HG03139 (cell line): ENCODE measurements around the gene EEF1AKMT2.
A peak's percentile ranks its signal among the peaks of the same experiment; 100 is the strongest.
"Not testable (repeated sequence)": the region's sequence is repeated elsewhere in the genome, so short reads cannot be mapped to it uniquely, and the experiment has no call there.

Source experiments
- ATAC-seq: cut with Tn5 transposase; IDR thresholded peaks from one replicate; pipeline ENCODE4 v1.9.1; 2021; ENCODE audit not compliant: unreplicated experiment

EEF1AKMT2 gene

GRCh38 chr10:124756156-124756903 lies 35.4 kb downstream of the EEF1AKMT2 start:
- no peak for ATAC-seq

DNA sequence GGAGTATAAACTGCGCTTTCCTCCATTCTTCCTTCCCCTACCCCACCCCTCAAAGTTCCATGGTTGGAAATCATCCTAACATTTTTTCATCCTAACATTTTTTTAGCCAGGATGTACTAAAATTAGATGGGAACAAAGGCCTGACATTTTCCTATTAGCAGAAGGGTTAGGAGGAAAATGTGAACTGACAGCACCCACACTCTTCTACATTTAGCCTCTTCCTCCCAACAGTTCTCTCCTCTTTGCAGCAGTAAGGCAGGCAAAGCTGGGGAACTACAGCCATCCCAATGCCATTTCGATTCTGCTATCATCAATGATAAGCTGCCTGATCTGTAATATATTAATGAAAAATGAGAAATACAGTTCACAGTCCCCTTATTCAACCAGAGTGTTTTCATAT lies 36.1 kb downstream of the EEF1AKMT2 start:
- no peak for ATAC-seq

- no peak for ATAC-seq
Observed at GRCh38 chr10:124754227-124754626, 37.5 kb downstream of the EEF1AKMT2 start.

DNA sequence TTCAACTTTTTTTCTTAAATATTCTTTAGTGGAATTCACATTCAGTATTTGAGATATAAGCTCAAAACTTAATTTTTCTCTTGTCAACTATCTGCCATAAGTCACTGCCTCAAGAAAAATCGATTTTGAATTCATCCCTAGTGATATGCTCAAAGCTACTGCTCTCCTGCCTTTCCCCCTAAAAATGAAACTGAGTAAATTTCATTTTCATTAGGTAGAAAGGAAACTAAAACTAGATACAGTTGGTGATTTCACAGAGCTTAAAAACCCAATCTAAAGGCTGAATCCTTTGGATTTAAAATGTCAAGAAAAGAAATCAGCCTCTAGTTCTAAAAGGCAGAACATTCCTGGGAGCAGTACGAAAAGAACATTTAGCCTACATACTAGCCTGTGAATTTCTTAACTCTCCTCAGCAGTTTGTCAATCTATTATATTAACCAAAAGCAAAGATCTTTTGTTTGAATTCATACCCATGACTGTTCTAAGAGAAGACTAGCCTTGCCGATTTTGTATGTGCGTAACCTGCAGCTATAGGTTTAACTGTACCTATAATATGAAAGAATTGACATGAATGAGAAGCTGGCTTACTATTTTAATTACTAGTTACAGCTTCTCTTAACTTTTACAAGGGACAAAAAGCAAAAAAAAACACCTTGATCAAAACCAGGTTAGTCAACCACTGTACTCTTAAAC lies 42.6 kb downstream of the EEF1AKMT2 start:
- ATAC-seq = no peak

- no peak for ATAC-seq
Observed at GRCh38 chr10:124748166-124748565, 43.5 kb downstream of the EEF1AKMT2 start.

DNA sequence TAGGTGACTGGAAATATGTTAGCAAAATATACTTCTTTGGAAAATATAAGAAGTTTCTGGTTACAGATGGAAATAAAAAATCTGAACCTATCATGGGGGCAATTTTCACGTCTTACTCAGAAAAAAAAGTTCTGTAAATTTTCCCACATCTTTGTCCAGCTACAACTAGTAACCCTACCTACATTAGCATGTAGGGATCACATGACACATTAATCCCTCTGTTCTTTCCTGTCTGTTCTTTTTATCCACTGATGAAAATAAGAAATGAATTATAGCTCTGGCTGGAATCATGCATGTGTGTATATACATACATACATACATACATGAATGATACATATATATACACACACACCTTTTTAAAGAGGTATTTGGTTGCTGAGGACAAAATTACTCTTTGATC lies 43.9 kb downstream of the EEF1AKMT2 start:
- ATAC-seq = no peak

GRCh38 chr10:124746992-124747391 lies 44.7 kb downstream of the EEF1AKMT2 start:
- no peak for ATAC-seq

GRCh38 chr10:124746447-124746846 lies 45.2 kb downstream of the EEF1AKMT2 start:
- ATAC-seq = not testable (repeated sequence)

GRCh38 chr10:124745673-124746072 lies 46.0 kb downstream of the EEF1AKMT2 start:
- no peak for ATAC-seq

DNA sequence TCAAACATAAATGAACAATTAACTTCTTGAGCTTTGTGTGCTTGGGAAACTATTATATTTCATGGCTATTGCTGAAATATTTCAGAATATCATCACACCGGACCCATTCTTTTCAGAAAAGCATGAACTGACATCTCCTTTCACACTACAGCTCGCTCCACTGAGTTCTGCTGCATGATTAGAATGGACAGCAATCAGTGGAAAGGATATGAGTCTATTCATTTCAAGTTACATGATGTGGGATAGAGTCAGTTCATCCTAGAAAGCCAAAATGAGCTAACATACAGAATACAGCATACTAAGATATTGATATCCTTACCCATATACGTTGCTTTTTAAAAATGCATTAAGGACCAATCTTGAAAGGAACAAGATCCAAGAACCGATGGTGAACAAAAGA lies 46.4 kb downstream of the EEF1AKMT2 start:
- no peak for ATAC-seq

- peak; percentile 67 for ATAC-seq
Observed at GRCh38 chr10:124744102-124745050, 47.3 kb downstream of the EEF1AKMT2 start, which contains the start of gene FAM53B. Gene FAM53B (minus strand): TSS chr10:124744378. CDS start chr10:124706713, 37,665 bp downstream.

DNA sequence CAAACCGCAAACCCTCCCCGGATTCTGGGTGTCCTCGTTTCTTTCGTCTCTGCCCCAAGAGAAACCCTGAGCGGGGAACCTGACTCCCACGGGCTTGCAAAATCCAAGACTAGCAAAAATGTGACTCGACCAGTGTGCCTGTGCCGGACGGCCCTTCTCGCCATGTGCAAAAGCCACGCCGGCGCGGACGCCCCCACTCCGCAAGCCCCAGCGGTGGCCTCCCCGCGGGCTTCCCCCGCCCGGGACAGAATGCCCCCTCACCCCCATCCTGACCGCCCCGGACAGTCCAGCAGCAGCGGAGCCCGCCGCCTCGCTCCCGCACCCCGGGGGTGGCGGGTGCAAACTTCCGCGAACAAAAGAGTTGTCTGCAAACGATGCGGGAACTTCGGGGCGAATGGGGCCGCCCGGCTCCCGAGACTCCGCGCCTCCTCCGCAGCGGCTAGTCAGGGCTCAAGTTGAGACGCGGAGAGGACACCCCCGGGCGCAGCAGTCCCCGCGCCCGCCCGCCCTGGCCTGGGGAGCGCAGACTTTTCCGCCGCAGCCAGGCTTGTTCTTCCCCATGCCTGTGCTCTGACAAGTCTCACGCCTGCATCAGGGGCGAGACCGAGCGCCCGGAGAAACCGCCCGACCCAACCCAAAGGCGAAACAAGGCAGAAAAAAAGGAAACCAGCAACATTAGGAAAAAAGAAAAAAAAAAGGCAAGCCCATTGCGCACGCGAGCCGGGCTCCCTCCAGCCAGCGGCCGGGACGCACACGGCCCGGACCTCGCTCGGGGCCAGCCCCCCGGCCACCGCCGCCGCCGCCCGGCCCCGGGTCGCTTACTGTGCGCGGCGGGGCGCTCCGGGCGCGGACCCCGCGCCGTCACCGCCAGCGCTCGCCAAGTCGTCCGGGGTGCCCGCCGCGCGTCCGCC lies 48.2 kb downstream of the EEF1AKMT2 start:
- ATAC-seq = no peak

- no peak for ATAC-seq
Observed at GRCh38 chr10:124742413-124743190, 49.1 kb downstream of the EEF1AKMT2 start.

GRCh38 chr10:124741922-124742412 lies 49.7 kb downstream of the EEF1AKMT2 start:
- no peak for ATAC-seq

DNA sequence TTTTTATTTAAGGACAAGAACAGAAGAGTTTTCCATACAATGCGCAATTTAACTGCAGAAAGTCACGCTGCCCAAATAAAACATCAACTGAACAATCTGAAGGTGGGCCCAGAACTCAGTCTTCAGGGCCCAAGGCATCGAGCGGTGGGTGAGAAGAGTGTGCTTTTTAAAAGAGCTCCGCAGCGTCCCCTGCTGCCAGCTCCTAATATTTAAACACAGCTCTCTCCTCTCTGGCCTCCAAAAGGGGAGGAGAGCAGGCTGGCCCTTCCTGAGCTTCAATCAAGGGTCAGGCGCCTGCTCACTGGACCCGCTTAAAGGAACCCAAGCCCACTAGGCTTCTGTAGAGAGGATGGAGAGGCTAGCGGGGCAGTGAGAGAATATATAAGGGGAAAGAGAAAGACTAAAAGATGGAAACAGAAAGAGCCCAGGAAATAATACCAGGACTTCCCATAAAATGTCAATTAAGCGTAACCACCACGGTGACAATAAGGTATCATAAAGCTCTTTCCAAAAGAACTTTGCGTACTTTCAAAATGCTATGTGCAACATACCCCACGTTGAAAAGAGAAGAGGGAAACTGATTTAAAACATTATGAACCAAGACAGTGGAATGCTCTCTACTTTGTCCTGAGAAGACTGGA lies 50.3 kb downstream of the EEF1AKMT2 start:
- ATAC-seq = peak; percentile 39

- ATAC-seq = no peak
Observed at GRCh38 chr10:124740369-124741280, 51.1 kb downstream of the EEF1AKMT2 start.

- no peak for ATAC-seq
Observed at GRCh38 chr10:124739986-124740368, 51.7 kb downstream of the EEF1AKMT2 start.
